HL-60 (cell line): ENCODE data around the gene MALAT1.

Experiments used
- POLR2AphosphoS5 ChIP-seq: IDR thresholded peaks from 2 replicates; pipeline ENCODE4 v1.6.1; 2012; ENCODE audit warnings: low read depth
- SPI1 ChIP-seq: IDR thresholded peaks from 2 replicates; pipeline ENCODE4 v1.6.1; 2012; ENCODE audit warnings: low read depth, mild to moderate bottlenecking, borderline replicate concordance
- TF ChIP-seq, protein P1 (sequence below): IDR thresholded peaks from 2 replicates; pipeline ENCODE4 v1.6.1; 2012; ENCODE audit warnings: low read depth; ENCODE audit not compliant: insufficient replicate concordance
- TF ChIP-seq, protein P2 (sequence below): IDR thresholded peaks from one replicate; pipeline ENCODE4 v1.5.1; 2011; ENCODE audit warnings: low read length, control low read depth, inconsistent platforms; ENCODE audit not compliant: insufficient read depth

DNA sequence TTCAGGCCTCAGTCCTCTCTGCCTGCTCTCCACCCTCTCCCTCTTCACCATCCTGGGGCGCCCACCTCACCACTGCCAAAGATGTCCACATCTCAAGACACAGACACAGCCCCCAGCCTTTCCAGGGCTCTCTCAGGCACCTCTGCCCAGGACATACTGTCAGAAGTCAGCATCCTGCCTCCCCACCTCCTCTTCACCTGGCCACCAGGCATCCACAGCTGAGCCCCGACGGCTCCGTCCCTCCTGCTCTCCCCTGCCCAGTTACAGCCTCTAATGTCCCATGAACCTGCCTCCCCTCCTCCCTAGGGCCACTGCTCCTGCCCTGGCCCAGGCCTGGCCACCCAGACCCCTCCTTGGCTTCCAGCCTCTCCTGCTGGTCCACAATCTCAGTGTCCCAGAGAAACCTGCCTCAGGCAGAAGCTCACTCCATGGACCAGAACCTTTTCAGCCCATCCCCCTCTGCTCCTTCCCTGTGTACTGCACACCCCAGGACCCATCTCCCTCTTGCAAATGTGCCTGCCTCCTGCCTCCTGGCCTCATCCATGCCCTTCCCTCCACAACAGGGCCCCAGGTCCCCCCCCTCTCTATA is 56.1 kb downstream of the MALAT1 start:
- TF ChIP-seq, protein P1, sequence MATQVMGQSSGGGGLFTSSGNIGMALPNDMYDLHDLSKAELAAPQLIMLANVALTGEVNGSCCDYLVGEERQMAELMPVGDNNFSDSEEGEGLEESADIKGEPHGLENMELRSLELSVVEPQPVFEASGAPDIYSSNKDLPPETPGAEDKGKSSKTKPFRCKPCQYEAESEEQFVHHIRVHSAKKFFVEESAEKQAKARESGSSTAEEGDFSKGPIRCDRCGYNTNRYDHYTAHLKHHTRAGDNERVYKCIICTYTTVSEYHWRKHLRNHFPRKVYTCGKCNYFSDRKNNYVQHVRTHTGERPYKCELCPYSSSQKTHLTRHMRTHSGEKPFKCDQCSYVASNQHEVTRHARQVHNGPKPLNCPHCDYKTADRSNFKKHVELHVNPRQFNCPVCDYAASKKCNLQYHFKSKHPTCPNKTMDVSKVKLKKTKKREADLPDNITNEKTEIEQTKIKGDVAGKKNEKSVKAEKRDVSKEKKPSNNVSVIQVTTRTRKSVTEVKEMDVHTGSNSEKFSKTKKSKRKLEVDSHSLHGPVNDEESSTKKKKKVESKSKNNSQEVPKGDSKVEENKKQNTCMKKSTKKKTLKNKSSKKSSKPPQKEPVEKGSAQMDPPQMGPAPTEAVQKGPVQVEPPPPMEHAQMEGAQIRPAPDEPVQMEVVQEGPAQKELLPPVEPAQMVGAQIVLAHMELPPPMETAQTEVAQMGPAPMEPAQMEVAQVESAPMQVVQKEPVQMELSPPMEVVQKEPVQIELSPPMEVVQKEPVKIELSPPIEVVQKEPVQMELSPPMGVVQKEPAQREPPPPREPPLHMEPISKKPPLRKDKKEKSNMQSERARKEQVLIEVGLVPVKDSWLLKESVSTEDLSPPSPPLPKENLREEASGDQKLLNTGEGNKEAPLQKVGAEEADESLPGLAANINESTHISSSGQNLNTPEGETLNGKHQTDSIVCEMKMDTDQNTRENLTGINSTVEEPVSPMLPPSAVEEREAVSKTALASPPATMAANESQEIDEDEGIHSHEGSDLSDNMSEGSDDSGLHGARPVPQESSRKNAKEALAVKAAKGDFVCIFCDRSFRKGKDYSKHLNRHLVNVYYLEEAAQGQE, result no peak
- TF ChIP-seq POLR2AphosphoS5, result no peak
- TF ChIP-seq, protein P2, sequence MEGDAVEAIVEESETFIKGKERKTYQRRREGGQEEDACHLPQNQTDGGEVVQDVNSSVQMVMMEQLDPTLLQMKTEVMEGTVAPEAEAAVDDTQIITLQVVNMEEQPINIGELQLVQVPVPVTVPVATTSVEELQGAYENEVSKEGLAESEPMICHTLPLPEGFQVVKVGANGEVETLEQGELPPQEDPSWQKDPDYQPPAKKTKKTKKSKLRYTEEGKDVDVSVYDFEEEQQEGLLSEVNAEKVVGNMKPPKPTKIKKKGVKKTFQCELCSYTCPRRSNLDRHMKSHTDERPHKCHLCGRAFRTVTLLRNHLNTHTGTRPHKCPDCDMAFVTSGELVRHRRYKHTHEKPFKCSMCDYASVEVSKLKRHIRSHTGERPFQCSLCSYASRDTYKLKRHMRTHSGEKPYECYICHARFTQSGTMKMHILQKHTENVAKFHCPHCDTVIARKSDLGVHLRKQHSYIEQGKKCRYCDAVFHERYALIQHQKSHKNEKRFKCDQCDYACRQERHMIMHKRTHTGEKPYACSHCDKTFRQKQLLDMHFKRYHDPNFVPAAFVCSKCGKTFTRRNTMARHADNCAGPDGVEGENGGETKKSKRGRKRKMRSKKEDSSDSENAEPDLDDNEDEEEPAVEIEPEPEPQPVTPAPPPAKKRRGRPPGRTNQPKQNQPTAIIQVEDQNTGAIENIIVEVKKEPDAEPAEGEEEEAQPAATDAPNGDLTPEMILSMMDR, result no peak
- no peak for TF ChIP-seq SPI1
